K562 (cell line): ENCODE data around the gene GLT1D1. TPM values are rescaled to one million over a fixed set of nuclear protein-coding genes. Genes with fewer than 3 reads are reported as not detected.

Source experiments
- ATAC-seq: fragments of 200-7000 bp; cut with Tn5 transposase; 3 replicates; pipeline ENCODE4 v1.9.1; 2020; ENCODE audit warnings: moderate library complexity
- BruUV-seq: library from RNA; stranded (reverse); fragments of 400-500 nt; replicated peaks from 2 replicates; lab custom pipeline; 2021; lab: Mats Ljungman, UMichigan
- CTCF ChIA-PET: fragments of 300-600 bp; formaldehyde crosslinking; extraction: SDS; loops from one replicate; lab custom pipeline; 2021; ENCODE audit warnings: low intra/inter-chr PET ratio; lab: Yijun Ruan, JAX
- POLR2A ChIA-PET: fragments of 300-600, 350-650 bp; sonication (Branson Sonifier 250); formaldehyde crosslinking; extraction: SDS; loops from one replicate; lab custom pipeline; 2021; ENCODE audit warnings: antibody characterized with exemption, inconsistent platforms; lab: Yijun Ruan, JAX
- DNase-seq, 4 experiments: peaks; one replicate each; pipeline versions ENCODE4 v3.0.0 to v3.0.0-alpha.2; 2011 to 2018; ENCODE audit warnings: low spot score in 3 of 4, mixed read lengths in 3 of 4; ENCODE audit errors: extremely low read depth in 1 of 4
- FAIRE-seq: peaks from 2 replicates; lab custom pipeline; 2011; peaks lifted over from hg19 to GRCh38; lab: Jason Lieb, UNC
- H2AFZ ChIP-seq: 2 replicates; pipeline ENCODE4 v1.6.0; 2011; ENCODE audit warnings: low read depth, low read length, control low read depth, inconsistent platforms
- H3K27ac ChIP-seq: fragments of 200-600 bp; 3 replicates; pipeline ENCODE4 v1.8.0; 2011; ENCODE audit warnings: low read depth, mild to moderate bottlenecking, control low read depth, inconsistent platforms, low read length, moderate library complexity, mixed read lengths; ENCODE audit errors: extremely low read depth
- H3K27me3 ChIP-seq, 2 experiments: fragments of 300-600 bp in 1 of 2; 2 replicates in 1 of 2; 3 replicates in 1 of 2; pipeline versions ENCODE4 v1.6.0 to v1.8.0; 2011; ENCODE audit warnings: inconsistent platforms in 2 of 2, low read length in 2 of 2, mild to moderate bottlenecking in 1 of 2, mixed read lengths in 1 of 2, moderate library complexity in 1 of 2; ENCODE audit not compliant: control insufficient read depth in 2 of 2, insufficient read depth in 2 of 2
- H3K36me3 ChIP-seq: fragments of 300-600 bp; 3 replicates; pipeline ENCODE4 v1.8.0; 2011; ENCODE audit warnings: mild to moderate bottlenecking, low read length, inconsistent platforms; ENCODE audit not compliant: control insufficient read depth, insufficient read depth
- H3K4me1 ChIP-seq, 2 experiments: fragments of 200-600 bp in 1 of 2; replicated peaks in 1 of 2; 2 replicates in 1 of 2; 3 replicates in 1 of 2; pipeline versions ENCODE4 v1.5.1 to v1.8.0; 2011; ENCODE audit warnings: inconsistent platforms in 2 of 2, low read length in 2 of 2, mild to moderate bottlenecking in 1 of 2, mixed read lengths in 1 of 2, moderate library complexity in 1 of 2; ENCODE audit not compliant: control insufficient read depth in 2 of 2, insufficient read depth in 2 of 2
- H3K4me2 ChIP-seq: 2 replicates; pipeline ENCODE4 v1.6.1; 2011; ENCODE audit warnings: low read length, control low read depth, inconsistent platforms, mixed read lengths; ENCODE audit not compliant: insufficient read depth
- H3K4me3 ChIP-seq: fragments of 200-600 bp; sonication (generic), shearing (Covaris generic); 2 replicates; pipeline ENCODE4 v1.5.1; 2016; ENCODE audit warnings: control low read depth, inconsistent platforms
- H3K79me2 ChIP-seq: fragments of 200-600 bp; 3 replicates; pipeline ENCODE4 v1.8.0; 2011; ENCODE audit warnings: low read length, inconsistent platforms; ENCODE audit not compliant: control insufficient read depth, insufficient read depth
- H3K9ac ChIP-seq, 2 experiments: 2 replicates each; pipeline versions ENCODE4 v1.6.0 to v1.6.1; 2011; ENCODE audit warnings: low read depth in 2 of 2, low read length in 2 of 2, control low read depth in 1 of 2, inconsistent platforms in 1 of 2, mild to moderate bottlenecking in 1 of 2, mixed read lengths in 1 of 2; ENCODE audit not compliant: insufficient read depth in 1 of 2
- H3K9me1 ChIP-seq: one replicate; pipeline ENCODE4 v1.6.0; 2011; ENCODE audit warnings: inconsistent platforms, mild to moderate bottlenecking, low read length, moderate library complexity; ENCODE audit not compliant: control insufficient read depth, insufficient read depth
- H3K9me3 ChIP-seq: replicated peaks from 2 replicates; pipeline ENCODE4 v1.5.1; 2011; ENCODE audit warnings: low read depth, low read length, inconsistent platforms; ENCODE audit not compliant: control insufficient read depth, insufficient read depth
- H4K20me1 ChIP-seq: replicated peaks from 2 replicates; pipeline ENCODE4 v1.6.1; 2011; ENCODE audit warnings: low read length, inconsistent platforms, mixed read lengths; ENCODE audit not compliant: control insufficient read depth, insufficient read depth
- HIVEP1 ChIP-seq: fragments of 250-450 bp; sonication (Bioruptor Pico); IDR thresholded peaks from 2 replicates; pipeline ENCODE4 v1.4.0; 2020; ENCODE audit warnings: mild to moderate bottlenecking
- NFYB ChIP-seq: IDR thresholded peaks from 2 replicates; pipeline ENCODE4 v1.6.1; 2011; ENCODE audit warnings: mild to moderate bottlenecking, moderate library complexity; ENCODE audit not compliant: insufficient read length; ENCODE audit errors: extremely low read depth
- ZNF75A ChIP-seq: fragments of 450-650 bp; formaldehyde crosslinking; IDR thresholded peaks from 2 replicates; pipeline ENCODE4 v1.4.0; 2020; ENCODE audit warnings: mild to moderate bottlenecking
- WGBS: fragments of 100-300 bp; shearing (Covaris generic); methylation state at CpG from one replicate; pipeline ENCODE4 v1.1.6; 2016; ENCODE audit warnings: low coverage, mixed read lengths; ENCODE audit not compliant: insufficient coverage; ENCODE audit errors: missing lambda C conversion rate; 5-methylcytosine and 5-hydroxymethylcytosine counted together
- in situ Hi-C: fragments of 300-500 bp; cut with MboI; formaldehyde crosslinking; loops from 4 replicates; pipeline ENCODE4 v1.15.0; 2018; ENCODE audit warnings: inconsistent platforms, mixed read lengths
- intact Hi-C: fragments of 100-400 bp; cut with micrococcal nuclease; formaldehyde crosslinking; loops from 2 replicates; pipeline ENCODE4 v1.14.2; 2022
- polyA plus RNA-seq, 8 experiments: library from polyadenylated mRNA; depleted of rRNA in 4 of 8; stranded (reverse) in 5 of 8; unstranded in 3 of 8; fragments of >200 nt; fragmentation: Nextera tagmentation in 2 of 8; fragmentation: Illumina TruSeq in 1 of 8; extraction: Ambion mirVana in 2 of 8; extraction: Trizol in 1 of 8; gene quantifications; 2 replicates each; pipeline versions ENCODE4 v1.2.1 to v1.2.3, GENCODE V29; 2011 to 2014; ENCODE audit warnings: inconsistent platforms in 1 of 8, missing spikeins in 1 of 8
- total RNA-seq, 7 experiments: library from RNA; depleted of rRNA in 6 of 7; stranded (reverse); fragments of >200 nt in 6 of 7; fragmentation: Illumina TruSeq in 2 of 7; extraction: Trizol in 2 of 7; gene quantifications; 2 replicates each; pipeline versions ENCODE4 v1.2.1 to v1.2.3, GENCODE V29; 2011 to 2021; ENCODE audit warnings: low replicate concordance in 1 of 7
- TF ChIP-seq, protein P1 (sequence below): fragments of 450-650 bp; IDR thresholded peaks from 2 replicates; pipeline ENCODE4 v1.6.1; 2018; ENCODE audit not compliant: partially characterized antibody

GLT1D1 gene
- total and polyA plus RNA-seq, 9 of the 15 experiments (the other 6 are each of a cell fraction or from before 2014, with no cell fraction given) = 0.04 TPM; not detected in 8

DNA sequence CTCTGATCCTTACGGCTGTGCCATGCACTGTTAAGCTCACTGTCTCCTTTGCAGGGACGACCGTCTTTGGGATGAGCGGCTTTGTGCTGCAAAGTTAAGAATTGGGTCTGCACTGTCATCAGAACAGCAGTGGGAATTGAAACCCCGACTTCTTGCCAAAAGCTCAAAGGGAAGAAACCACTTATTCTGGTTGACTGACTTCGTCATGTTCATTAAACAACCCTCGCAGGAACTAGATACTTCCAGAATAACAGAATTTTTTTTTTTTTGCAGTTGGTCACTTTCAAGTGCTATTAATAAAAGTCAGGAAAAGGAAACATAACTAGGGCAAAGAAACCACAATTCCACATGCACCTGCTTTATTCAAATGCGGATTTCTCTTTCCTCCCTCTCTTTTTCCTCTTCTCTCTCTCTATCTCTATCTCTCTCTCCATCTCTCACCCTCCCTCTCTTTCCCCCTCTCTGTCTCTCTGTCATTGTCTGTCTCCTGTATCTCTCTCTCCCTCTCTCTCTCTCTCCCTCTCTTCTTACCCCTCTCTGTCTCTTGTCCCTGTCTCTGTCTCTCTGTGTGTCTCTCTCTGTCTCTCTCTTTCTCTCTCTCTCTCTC, 12.3 kb upstream of the GLT1D1 start:
- TF ChIP-seq, protein P1, sequence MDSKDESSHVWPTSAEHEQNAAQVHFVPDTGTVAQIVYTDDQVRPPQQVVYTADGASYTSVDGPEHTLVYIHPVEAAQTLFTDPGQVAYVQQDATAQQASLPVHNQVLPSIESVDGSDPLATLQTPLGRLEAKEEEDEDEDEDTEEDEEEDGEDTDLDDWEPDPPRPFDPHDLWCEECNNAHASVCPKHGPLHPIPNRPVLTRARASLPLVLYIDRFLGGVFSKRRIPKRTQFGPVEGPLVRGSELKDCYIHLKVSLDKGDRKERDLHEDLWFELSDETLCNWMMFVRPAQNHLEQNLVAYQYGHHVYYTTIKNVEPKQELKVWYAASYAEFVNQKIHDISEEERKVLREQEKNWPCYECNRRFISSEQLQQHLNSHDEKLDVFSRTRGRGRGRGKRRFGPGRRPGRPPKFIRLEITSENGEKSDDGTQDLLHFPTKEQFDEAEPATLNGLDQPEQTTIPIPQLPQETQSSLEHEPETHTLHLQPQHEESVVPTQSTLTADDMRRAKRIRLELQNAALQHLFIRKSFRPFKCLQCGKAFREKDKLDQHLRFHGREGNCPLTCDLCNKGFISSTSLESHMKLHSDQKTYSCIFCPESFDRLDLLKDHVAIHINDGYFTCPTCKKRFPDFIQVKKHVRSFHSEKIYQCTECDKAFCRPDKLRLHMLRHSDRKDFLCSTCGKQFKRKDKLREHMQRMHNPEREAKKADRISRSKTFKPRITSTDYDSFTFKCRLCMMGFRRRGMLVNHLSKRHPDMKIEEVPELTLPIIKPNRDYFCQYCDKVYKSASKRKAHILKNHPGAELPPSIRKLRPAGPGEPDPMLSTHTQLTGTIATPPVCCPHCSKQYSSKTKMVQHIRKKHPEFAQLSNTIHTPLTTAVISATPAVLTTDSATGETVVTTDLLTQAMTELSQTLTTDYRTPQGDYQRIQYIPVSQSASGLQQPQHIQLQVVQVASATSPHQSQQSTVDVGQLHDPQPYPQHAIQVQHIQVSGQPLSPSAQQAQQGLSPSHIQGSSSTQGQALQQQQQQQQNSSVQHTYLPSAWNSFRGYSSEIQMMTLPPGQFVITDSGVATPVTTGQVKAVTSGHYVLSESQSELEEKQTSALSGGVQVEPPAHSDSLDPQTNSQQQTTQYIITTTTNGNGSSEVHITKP = no peak
- no peak for TF ChIP-seq NFYB
- TF ChIP-seq ZNF75A (CRISPR knock-in tag) = no peak
- TF ChIP-seq HIVEP1 (CRISPR knock-in tag) = no peak
- TF ChIP-seq, all 486 proteins: peak for 0
- in situ Hi-C loops = no loop called here

More for the DNA sequence above, 12.3 kb upstream of the GLT1D1 start:
- POLR2A ChIA-PET = interaction anchor here (0.6 kb wide), 1 partner anchor 1126 kb away, joined by 3 read pairs; no protein-coding TSS in a partner anchor
- DNase-seq = no peak
- FAIRE-seq = no peak
- H3K79me2 ChIP-seq = no peaks in the 10 kb centered on the region
- no peaks in the 10 kb centered on the region for H4K20me1 ChIP-seq
- no peaks in the 10 kb centered on the region for H3K4me1 ChIP-seq
- no peaks in the 10 kb centered on the region for H3K9me1 ChIP-seq
- H3K9me3 ChIP-seq = no peaks in the 10 kb centered on the region
- H3K4me3 ChIP-seq = no peak overlapping the region
- H3K27ac ChIP-seq = no peak overlapping the region
- H3K4me2 ChIP-seq = no peak overlapping the region
- H3K9ac ChIP-seq = no peak overlapping the region
- BruUV-seq = no TSS peak
- WGBS = 0% methylated on average over 8 of the region's 8 CpGs
- intact Hi-C loops = no loop called here
- ATAC-seq = no peak
- H3K27me3 ChIP-seq = peaks cover 12 to 30% of the 10 kb centered on the region in 2 experiments
- H2AFZ ChIP-seq = no peak overlapping the region
- CTCF ChIA-PET = no interaction called here
- no peaks in the 10 kb centered on the region for H3K36me3 ChIP-seq
